ENCODE results near the gene COL17A1.

Gene COL17A1

DNA sequence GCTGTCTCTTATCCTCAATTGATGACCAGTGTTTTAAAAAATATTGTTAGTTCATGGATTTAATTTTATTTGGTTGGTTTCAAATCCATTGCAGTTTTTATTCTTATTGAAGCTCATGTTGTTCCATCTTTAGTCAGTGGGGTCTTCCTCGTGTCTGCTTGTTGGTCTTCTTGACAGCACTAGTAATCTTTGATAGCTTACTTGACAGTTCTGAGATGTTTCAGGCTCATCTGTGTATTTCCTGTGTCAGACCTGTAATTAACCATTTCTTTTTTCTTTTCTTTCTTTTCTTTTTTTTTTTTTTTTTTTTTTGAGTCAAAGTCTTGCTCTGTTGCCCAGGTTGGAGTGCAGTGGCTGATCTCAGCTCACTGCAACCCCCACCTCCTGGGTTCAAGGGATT lies 90.5 kb downstream of the COL17A1 start:
- in situ Hi-C loops (cut with MboI; ENCODE audit: low sequenced_read_pairs) = no loop called here

- in situ Hi-C loops (cut with MboI; ENCODE audit: low sequenced_read_pairs) = no loop called here
These were observed 94.1 kb downstream of the COL17A1 start for GRCh38 chr10:103991393-103992128.

DNA sequence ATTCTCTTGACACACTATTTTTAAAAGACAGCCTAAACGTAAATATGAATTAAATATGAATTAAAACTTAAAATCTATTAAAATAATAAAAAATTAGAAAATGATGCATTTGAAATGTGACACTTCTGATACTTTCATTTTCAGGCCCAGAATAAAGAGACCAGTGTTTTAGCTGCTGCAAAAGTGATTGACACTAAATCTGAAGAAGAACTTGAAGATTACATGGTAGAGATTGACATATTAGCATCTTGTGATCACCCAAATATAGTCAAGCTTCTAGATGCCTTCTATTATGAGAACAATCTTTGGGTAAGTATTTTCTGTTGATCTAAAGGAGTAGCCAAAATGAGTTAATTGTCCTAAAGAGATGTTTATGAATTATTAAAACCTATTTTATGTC lies 95.1 kb downstream of the COL17A1 start:
- in situ Hi-C loops (cut with MboI; ENCODE audit: low sequenced_read_pairs) = no loop called here

- in situ Hi-C loops (cut with MboI; ENCODE audit: low sequenced_read_pairs) = no loop called here
These were observed 95.6 kb downstream of the COL17A1 start for GRCh38 chr10:103990121-103990520.

- in situ Hi-C loops (cut with MboI; ENCODE audit: low sequenced_read_pairs) = no loop called here
These were observed 99.3 kb downstream of the COL17A1 start for GRCh38 chr10:103986360-103986759.

DNA sequence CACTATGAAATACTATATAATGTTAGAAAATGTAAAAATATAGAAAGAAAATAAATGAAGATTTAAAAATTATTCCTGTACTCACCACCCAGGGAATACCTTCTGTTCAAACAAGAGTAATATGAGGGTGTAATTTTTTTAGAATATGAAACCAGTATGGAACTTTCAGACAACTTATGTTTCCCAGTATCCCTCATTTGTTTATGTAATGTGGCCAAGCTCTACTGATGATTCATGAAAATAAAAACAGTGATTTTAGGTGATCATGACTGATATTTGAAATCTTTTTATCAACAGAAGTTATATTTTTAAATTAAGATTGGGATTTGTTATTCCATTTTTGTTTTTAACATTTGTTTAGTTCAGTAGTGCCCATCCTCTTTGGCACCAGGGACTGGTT lies 100.0 kb downstream of the COL17A1 start:
- in situ Hi-C loops (cut with MboI; ENCODE audit: low sequenced_read_pairs) = no loop called here

DNA sequence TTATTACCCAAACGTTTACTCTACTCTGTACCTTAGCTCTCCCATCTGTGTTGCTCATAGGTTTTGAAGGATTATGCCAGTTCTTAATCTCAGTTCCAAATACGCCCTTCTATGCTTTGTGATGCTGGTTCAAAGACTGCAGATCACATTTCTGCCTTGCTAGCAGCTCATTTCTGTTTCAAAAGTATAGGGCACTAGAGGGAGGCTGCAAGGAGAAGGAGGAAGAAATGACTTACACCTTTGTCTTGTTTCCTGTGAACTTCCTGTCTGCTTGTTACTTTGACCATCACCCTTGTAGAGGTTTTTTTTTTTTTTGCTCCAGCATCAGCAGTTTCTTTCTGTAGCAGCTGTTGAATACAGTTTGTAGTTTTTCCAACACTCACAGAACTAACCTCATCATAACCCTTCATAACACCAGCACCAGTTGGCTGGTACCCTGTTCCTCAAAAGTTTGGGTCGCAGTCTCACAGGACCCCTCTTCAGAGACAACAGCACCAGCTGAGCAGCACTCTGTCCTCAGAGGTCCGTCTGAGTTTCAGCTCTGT lies 102.2 kb downstream of the COL17A1 start:
- in situ Hi-C loops (cut with MboI; ENCODE audit: low sequenced_read_pairs) = no loop called here

GRCh38 chr10:103982639-103983038 lies 103.0 kb downstream of the COL17A1 start:
- in situ Hi-C loops (cut with MboI; ENCODE audit: low sequenced_read_pairs) = no loop called here

Data from HL-60/S4 treated with phorbol 12-myristate 13-acetate at 8.2 ng/mL for 4 days and 3 days (cell line).